HTERT RPE-1 (cell line): ENCODE results near the gene AP3D1.
"Not testable (repeated sequence)": the region's sequence is repeated elsewhere in the genome, so short reads cannot be mapped to it uniquely, and the experiment has no call there.

Experiments used
- in situ Hi-C: fragments of 300-500 bp; cut with MboI; formaldehyde crosslinking; loops from 4 replicates; pipeline ENCODE4 v1.14.3; 2020; ENCODE audit warnings: low sequenced_read_pairs

Gene AP3D1

DNA sequence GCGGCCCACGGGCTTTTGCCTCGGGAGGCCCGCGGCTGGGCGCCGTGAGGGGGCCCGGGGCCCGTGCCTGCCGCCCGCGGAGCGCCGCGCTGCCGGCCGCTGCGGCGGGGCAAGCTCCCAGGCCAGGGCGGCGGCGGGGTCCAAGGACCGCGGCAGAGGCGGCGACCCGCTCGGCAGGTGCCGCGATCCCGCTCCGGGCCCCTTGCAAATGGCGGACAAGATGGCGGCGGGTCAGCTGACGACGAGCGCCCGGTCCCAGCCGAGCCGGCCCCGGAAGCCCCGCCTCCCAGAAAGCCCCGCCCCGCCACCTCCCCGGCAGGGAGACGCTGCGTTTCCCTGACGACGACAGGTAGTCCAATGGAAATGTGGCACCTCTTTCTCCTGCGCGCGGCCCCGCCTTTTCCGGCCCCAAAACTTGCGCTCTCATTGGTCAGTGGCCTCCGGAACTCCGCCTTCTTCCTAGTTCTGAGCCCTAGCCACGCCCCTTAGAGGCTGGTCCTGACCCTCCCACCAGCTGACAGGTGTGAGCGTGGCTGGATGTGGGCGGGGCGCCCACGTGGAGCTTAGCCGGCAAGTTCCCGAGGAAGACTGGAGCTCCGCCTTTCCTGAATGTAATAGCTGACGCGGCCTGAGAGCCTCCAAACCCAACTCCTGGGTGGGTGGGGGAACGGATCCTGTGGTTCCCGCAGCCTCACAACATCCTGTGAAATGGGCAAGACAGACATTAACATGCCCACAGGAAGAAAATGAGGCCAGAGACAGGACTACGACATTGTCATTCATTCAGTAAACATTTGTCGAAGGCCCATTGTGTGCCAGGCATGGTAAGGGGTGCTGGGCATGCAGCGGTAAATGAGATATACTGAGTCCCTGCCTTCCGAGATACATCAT, at the start of gene AP3D1:
AP3D1 (minus strand) TSS at position 228 of the 891 bp plus-strand sequence. CDS start 232 bp downstream, outside the sequence.
- in situ Hi-C loops = no loop called here

DNA sequence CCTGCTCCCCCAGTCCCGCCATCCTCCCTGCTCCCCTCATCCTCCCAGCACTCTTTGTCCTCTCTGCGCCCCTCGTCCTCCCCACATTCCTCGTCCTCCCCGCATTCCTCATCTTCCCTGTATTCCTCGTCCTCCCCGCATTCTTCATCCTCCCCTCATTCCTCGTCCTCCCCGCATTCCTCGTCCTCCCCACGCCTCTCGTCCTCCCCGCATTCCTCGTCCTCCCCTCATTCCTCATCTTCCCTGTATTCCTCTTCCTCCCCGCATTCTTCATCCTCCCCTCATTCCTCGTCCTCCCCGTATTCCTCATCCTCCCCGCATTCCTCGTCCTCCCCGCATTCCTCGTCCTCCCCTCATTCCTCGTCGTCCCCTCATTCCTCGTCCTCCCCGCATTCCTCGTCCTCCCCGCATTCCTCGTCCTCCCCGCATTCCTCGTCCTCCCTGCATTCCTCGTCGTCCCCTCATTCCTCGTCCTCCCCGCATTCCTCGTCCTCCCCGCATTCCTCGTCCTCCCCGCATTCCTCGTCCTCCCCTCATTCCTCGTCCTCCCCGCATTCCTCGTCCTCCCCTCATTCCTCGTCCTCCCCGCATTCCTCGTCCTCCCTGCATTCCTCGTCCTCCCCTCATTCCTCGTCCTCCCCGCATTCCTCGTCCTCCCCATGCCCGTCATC, 49.4 kb upstream of the AP3D1 start:
- in situ Hi-C loops = not testable (repeated sequence)

- in situ Hi-C loops = no loop called here
These were observed 48.7 kb upstream of the AP3D1 start for GRCh38 chr19:2199861-2200623.

GRCh38 chr19:2199215-2199614, 47.8 kb upstream of the AP3D1 start:
- in situ Hi-C loops = no loop called here

- in situ Hi-C loops = no loop called here
These were observed 47.0 kb upstream of the AP3D1 start for GRCh38 chr19:2198317-2198716.

GRCh38 chr19:2197270-2197669, 45.9 kb upstream of the AP3D1 start:
- in situ Hi-C loops = no loop called here

DNA sequence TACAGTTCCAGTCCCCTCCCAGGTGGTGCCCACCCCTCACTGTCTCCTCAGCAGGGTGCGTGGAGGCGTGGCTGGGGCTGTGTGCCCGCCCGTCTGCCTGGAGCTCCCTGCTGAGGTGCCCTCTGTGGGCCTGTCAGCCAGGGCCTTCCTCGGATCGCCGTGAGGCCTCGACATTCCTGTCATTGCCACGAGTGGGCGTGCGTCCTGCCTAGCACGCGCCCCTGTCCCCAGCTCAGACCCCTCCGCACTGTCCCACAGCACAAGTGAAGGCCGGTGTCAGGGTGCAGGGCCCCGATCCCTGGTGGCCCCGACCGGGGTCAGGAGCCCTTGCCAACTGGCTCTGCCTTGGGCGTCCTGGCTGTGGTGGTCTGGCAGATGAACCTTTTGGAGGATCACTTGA, 44.5 kb upstream of the AP3D1 start:
- in situ Hi-C loops = no loop called here

DNA sequence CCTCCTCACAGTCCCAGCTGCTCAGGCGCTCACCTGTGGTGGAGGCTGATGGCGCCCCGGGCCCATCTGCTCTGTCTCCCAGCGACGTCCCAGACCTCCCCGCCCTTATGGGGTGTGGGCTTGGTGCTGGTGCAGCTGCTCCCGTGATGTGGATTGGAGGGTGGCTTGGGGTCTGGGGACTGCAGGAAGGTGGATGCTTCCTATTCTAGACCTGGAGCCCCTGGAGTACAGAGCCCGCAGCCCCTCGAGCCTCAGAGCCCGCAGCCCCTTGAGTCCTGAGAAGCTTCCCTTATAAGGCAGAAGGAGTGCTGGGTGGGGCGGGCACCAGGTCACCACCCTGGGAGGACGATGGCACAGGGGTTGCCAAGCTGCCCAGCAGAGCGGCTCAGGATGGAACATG, 44.0 kb upstream of the AP3D1 start:
- in situ Hi-C loops = no loop called here

- in situ Hi-C loops = no loop called here
These were observed 43.2 kb upstream of the AP3D1 start for GRCh38 chr19:2194513-2195078.

DNA sequence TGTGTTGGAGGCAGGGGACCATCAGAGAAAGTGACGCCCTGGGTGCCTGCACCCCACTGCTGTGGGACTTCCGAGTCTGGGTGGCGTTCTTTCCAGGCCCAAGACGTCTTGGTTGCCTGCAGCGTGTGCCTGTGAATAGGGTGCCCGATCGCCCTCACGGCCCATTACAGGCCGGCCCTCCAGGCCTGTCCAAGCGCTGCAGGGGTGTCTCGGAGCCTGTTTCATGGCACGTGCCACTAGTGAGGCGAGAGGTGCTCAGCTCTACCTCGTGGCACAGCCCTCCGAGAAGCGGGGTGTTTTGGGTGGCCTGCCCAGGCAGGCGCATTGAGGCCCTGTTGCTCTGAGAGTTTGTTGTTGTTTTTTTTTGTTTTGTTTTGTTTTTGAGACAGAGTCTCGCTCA, 42.4 kb upstream of the AP3D1 start:
- in situ Hi-C loops = no loop called here

DNA sequence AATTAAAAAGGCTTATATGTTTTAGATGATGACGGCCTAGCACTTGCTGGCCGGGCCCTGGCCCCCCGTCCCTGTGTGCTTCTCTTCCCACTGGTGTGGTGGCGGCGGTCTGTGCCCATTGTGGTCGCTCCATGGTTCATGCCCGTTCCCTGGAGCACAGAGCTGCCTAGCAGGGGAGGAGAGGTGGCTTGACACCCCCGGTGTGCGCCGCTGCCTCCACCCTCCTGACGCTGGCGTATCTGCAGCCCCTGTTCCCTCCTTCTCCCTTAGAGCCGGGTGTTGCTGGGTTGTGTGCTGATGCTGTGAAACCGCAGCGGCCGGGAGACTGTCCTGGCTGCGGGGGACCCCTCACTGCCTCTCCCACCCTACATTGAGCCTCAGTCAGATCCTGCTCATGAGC, 41.5 kb upstream of the AP3D1 start:
- in situ Hi-C loops = no loop called here

GRCh38 chr19:2191456-2192310, 40.3 kb upstream of the AP3D1 start:
- in situ Hi-C loops = no loop called here

DNA sequence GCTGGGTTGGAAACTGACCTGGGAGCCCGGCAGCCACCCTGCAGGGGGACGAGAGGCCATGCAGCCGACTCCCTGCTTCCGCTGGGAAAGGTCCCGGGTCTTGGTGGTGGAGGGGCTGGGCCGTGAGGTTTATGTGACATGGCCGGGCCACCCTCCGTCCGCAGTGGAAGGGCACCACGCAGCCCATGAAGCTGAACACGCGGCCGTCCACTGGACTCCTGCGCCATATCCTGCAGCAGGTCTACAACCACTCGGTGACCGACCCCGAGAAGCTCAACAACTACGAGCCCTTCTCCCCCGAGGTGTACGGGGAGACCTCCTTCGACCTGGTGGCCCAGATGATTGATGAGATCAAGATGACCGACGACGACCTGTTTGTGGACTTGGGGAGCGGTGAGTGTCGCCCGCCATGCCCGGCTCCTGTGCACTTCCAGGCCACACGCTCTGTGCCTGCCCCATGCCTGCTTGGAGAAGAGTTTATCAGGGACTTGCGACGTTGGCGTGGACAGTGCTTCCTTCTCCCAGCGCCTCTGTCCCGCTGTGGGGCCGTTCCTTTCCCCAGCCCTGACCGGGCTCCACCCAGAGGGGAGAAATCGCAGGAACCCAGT, 39.6 kb upstream of the AP3D1 start:
- in situ Hi-C loops = no loop called here

GRCh38 chr19:2189880-2190279, 38.5 kb upstream of the AP3D1 start:
- in situ Hi-C loops = no loop called here

- in situ Hi-C loops = no loop called here
These were observed 37.5 kb upstream of the AP3D1 start for GRCh38 chr19:2188708-2189385.

GRCh38 chr19:2187159-2187558, 35.8 kb upstream of the AP3D1 start:
- in situ Hi-C loops = no loop called here

DNA sequence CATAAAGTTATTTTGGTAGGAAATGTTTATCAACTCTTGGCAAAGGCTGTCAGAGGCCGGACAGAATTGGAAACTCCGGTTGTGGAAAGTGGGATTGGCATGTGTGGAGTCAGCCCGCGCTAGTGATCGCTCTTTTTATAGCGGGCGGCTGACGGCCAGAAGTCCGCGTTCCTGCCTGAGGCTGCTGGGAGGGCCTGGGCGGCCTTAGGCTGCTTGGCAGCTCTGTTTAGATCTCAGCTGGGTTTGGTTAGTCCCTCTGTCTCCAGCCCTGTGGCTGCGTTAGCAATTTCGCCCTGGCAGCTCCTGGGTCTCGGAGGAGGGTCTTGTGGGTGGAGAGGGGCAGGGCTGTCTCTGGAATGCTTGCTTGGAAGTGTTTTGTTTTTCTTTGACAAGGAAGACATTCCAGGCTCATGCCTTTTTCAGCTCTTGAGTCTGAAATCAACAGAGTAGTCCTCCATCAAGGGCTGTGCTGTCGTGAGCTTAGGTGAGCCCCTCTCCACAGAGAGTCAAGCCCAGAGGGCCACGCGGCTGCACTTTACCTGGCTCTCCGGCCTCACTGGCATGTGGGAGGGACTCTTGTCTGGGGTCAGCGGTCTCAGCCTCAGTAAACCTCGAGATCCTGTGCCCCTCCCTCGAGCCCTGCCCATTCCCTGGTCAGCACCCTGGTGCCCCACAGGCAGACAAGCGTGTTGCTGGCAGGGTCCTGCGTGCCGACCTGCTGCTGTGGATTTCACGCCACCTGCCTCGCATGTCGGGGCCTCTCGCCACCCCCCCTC, 34.9 kb upstream of the AP3D1 start:
- in situ Hi-C loops = no loop called here

DNA sequence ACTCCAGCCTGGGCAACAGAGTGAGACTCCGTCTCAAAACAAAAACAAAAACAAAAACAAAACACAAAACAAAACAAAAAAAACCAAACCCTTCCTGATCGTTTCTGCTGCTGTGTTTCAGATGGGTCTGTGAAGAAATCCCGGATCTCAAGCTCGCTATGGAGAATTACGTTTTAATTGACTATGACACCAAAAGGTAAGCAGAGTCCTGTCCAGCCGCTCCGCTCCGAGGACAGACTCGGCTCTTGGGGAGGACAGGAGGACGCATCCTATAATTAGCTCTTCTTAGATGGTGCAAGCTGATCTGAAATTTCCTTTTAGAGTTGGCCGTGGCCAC, 34.3 kb upstream of the AP3D1 start:
- in situ Hi-C loops = no loop called here
